ENCODE data around the gene OR13J1.

Gene OR13J1

GRCh38 chr9:35834260-35835215 lies 35.7 kb downstream of the OR13J1 start:
- DNase-seq (ENCODE audit: low spot score), result no peak

- DNase-seq (ENCODE audit: low spot score), result no peak
These were observed 37.4 kb downstream of the OR13J1 start for GRCh38 chr9:35832814-35833213.

GRCh38 chr9:35831040-35831439 lies 39.2 kb downstream of the OR13J1 start:
- DNase-seq (ENCODE audit: low spot score), result no peak

- DNase-seq (ENCODE audit: low spot score), result no peak
These were observed 40.5 kb downstream of the OR13J1 start for GRCh38 chr9:35829764-35830096.

- peak; percentile 91 for DNase-seq (ENCODE audit: low spot score)
These were observed 41.0 kb downstream of the OR13J1 start, which contains the start of gene TMEM8B for GRCh38 chr9:35829084-35829763. TSS of gene TMEM8B (plus strand) at chr9:35829228. CDS start at chr9:35829448, 220 bp downstream.

- peak; percentile 7 for DNase-seq (ENCODE audit: low spot score)
These were observed 41.5 kb downstream of the OR13J1 start, which contains the start of gene FAM221B for GRCh38 chr9:35828716-35829083. TSS of gene FAM221B (minus strand) at chr9:35828732. CDS start at chr9:35826161, 2,571 bp downstream.

- DNase-seq (ENCODE audit: low spot score), result no peak
These were observed 42.7 kb downstream of the OR13J1 start for GRCh38 chr9:35827486-35827885.

GRCh38 chr9:35826071-35826701 lies 44.0 kb downstream of the OR13J1 start:
- peak; percentile 55 for DNase-seq (ENCODE audit: low spot score)

GRCh38 chr9:35822926-35823325 lies 47.3 kb downstream of the OR13J1 start:
- DNase-seq (ENCODE audit: low spot score), result no peak

- DNase-seq (ENCODE audit: low spot score), result no peak
These were observed 50.1 kb downstream of the OR13J1 start for GRCh38 chr9:35820076-35820475.

Data from CD4-positive, alpha-beta T cell treated with Interleukin-15 for 4 hours (primary cell).